ENCODE results near the gene SYT7. TPM values are rescaled to one million over a fixed set of nuclear protein-coding genes. Genes with fewer than 3 reads are reported as not detected.

Gene SYT7
- total and polyA plus RNA-seq, 9 donors: 0.24 to 4.9 (median 1.7) TPM

DNA sequence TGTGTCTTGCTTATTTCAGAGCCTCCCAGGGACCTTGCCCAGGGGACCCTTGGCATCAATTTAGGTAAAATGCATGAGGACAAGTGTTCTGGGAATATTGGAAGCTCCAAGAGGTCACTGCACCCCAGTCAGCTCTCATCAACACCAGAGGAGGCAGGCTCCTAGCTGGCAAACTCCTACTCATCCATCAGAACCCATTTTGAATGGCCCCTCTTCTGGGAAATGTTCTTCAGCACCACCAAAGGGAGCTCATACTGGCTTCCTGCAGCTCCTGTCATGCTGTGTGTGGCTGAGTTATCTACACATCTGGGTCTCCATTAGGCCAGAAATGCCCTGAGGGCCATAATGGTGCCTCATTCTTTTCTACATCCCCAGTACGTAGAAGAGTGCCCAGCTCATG, 54.6 kb downstream of the SYT7 start:
- TF ChIP-seq POLR2A (IDR thresholded peaks at IDR 0.05) (no peak), EP300 (IDR thresholded peaks at IDR 0.05) (no peak)
- TF ChIP-seq, protein P1, sequence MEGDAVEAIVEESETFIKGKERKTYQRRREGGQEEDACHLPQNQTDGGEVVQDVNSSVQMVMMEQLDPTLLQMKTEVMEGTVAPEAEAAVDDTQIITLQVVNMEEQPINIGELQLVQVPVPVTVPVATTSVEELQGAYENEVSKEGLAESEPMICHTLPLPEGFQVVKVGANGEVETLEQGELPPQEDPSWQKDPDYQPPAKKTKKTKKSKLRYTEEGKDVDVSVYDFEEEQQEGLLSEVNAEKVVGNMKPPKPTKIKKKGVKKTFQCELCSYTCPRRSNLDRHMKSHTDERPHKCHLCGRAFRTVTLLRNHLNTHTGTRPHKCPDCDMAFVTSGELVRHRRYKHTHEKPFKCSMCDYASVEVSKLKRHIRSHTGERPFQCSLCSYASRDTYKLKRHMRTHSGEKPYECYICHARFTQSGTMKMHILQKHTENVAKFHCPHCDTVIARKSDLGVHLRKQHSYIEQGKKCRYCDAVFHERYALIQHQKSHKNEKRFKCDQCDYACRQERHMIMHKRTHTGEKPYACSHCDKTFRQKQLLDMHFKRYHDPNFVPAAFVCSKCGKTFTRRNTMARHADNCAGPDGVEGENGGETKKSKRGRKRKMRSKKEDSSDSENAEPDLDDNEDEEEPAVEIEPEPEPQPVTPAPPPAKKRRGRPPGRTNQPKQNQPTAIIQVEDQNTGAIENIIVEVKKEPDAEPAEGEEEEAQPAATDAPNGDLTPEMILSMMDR (IDR thresholded peaks at IDR 0.05): no peak
- Histone ChIP-seq H3K9me3 (no peaks in the 10 kb centered on the region), H3K4me1 (ENCODE audit: insufficient read depth) (peaks cover 3% of the 10 kb centered on the region), H3K27ac (no peak overlapping the region), H3K4me3 (no peak overlapping the region), H3K27me3 (no peaks in the 10 kb centered on the region), H3K36me3 (no peaks in the 10 kb centered on the region)
- intact Hi-C loops (cut with DNase I): no loop called here
- 90 to 100% (median 94%) methylated on average over 1 of the region's 1 CpG for WGBS, 3 donors
- no peak for DNase-seq

DNA sequence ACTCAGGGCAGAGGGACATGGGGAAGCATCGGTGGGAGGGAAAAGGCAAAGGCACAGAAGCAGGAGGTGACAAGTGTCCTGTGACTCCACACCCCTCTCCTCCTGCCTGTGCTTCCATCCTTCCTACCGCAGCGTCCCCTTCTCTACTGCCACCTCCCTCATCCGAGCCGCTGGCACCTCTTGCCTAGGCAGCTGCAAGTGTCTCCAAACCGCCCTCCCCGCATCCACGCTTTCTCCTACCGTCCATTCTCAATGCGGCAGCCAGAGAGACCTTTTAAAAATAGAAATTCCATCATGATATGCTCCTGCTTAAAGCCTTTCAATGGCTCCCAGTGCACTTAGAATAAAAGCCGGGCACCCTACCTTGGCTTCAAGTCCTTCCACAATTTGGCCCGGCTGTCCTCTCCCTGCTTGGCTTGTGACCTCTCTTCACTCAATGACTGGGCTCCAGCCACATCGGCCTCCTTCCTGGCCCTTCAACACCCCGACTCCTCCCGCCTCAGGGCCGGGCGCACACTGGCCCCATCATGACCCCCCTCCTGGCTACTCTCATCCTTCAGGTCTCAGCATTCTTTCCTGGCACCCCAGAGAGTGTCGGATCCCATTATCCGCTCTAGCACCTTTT, 55.8 kb downstream of the SYT7 start:
- 88 to 89% (median 88%) methylated on average over 19 of the region's 19 CpGs for WGBS, 3 donors
- Histone ChIP-seq H3K9me3 (no peaks in the 10 kb centered on the region), H3K27me3 (no peaks in the 10 kb centered on the region), H3K4me3 (no peak overlapping the region), H3K27ac (no peak overlapping the region), H3K36me3 (no peaks in the 10 kb centered on the region), H3K4me1 (ENCODE audit: insufficient read depth) (peaks cover 3% of the 10 kb centered on the region)
- no peak for DNase-seq
- intact Hi-C loops (cut with DNase I): no loop called here
- no peak for TF ChIP-seq POLR2A (IDR thresholded peaks at IDR 0.05)
- TF ChIP-seq EP300 (IDR thresholded peaks at IDR 0.05): no peak
- TF ChIP-seq, protein P1 (IDR thresholded peaks at IDR 0.05): no peak

DNA sequence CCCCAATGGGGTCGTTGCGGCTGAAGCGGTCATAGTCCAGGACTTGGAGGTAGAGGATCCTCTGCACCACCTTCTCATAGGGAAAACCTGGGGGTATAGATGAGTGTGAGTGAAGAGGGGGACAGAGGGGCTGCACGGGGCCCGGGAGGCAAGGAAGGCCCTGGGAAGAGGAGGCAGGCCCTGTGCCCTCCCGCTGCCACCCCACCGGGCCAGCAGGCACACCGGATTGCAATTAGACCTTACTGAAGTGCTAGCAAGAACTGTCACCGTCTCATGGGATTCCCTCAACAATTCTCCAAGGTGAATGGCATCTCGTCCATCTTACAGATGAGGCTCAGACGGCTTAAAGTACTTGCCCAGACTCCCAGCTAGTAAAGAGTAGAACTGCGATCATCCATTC, 56.4 kb downstream of the SYT7 start:
- Histone ChIP-seq H3K27me3 (no peaks in the 10 kb centered on the region), H3K9me3 (no peaks in the 10 kb centered on the region), H3K27ac (no peak overlapping the region), H3K36me3 (no peaks in the 10 kb centered on the region), H3K4me1 (ENCODE audit: insufficient read depth) (peaks cover under 1% of the 10 kb centered on the region), H3K4me3 (no peak overlapping the region)
- DNase-seq: no peak
- TF ChIP-seq, protein P1 (IDR thresholded peaks at IDR 0.05): no peak
- no peak for TF ChIP-seq EP300 (IDR thresholded peaks at IDR 0.05)
- no peak for TF ChIP-seq POLR2A (IDR thresholded peaks at IDR 0.05)
- WGBS, 3 donors: 86 to 91% (median 89%) methylated on average over 12 of the region's 12 CpGs
- intact Hi-C loops (cut with DNase I): no loop called here

DNA sequence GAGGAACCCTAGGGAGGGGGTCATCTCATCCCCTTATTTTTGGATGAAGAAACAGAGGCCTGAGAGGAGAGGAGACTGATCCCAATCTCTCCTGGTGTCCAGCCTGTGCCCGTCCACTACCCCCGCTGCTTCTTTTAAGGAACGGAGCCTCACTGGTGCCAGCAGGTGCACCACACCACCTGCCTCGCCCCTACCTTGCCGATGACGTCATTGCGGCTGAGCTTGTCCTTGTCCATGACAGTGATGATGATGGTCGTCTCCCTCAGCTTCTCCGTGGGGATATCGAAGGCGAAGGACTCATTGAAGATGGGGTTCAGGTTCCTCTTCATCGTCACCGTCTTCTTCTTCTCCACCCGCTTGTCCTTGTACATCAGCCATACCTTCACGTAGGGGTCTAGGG, 58.0 kb downstream of the SYT7 start:
- Histone ChIP-seq H3K27ac (no peak overlapping the region), H3K9me3 (no peaks in the 10 kb centered on the region), H3K4me1 (ENCODE audit: insufficient read depth) (no peaks in the 10 kb centered on the region), H3K36me3 (no peaks in the 10 kb centered on the region), H3K27me3 (no peaks in the 10 kb centered on the region), H3K4me3 (no peak overlapping the region)
- intact Hi-C loops (cut with DNase I): no loop called here
- no peak for DNase-seq
- 87 to 90% (median 88%) methylated on average over 15 of the region's 15 CpGs for WGBS, 3 donors
- TF ChIP-seq POLR2A (IDR thresholded peaks at IDR 0.05): no peak
- TF ChIP-seq, protein P1 (IDR thresholded peaks at IDR 0.05): no peak
- no peak for TF ChIP-seq EP300 (IDR thresholded peaks at IDR 0.05)
